PC-9 (cell line): ENCODE measurements around the gene MFSD2B. TPM values are rescaled to one million over a fixed set of nuclear protein-coding genes. Genes with fewer than 3 reads are reported as not detected.

Experiments
- BruUV-seq: library from RNA; stranded (reverse); fragments of 400-500 nt; replicated peaks from 2 replicates; lab custom pipeline; 2021; lab: Mats Ljungman, UMichigan
- CTCF ChIA-PET: fragments of 300-600 bp; sonication (Branson Sonifier 250); formaldehyde crosslinking; loops from one replicate; lab custom pipeline; 2022; ENCODE audit warnings: antibody characterized with exemption; lab: Charles Lee
- POLR2A ChIA-PET: fragments of 300-600 bp; sonication (Branson Sonifier 250); formaldehyde crosslinking; loops from one replicate; lab custom pipeline; 2022; ENCODE audit warnings: antibody characterized with exemption; ENCODE audit not compliant: unreplicated experiment; lab: Charles Lee
- DNase-seq, 2 experiments: peaks; one replicate each; pipeline versions ENCODE4 v3.0.0 to v3.0.0-alpha.2; 2015 to 2022; ENCODE audit warnings: mixed read lengths in 1 of 2
- H2AFZ ChIP-seq: fragments of 200-600 bp; sonication (generic); 2 replicates; pipeline ENCODE4 v1.8.1; 2017; ENCODE audit warnings: antibody characterized with exemption
- H3F3A ChIP-seq: fragments of 200-600 bp; sonication (generic); 2 replicates; pipeline ENCODE4 v1.8.1; 2017; ENCODE audit warnings: antibody characterized with exemption, mild to moderate bottlenecking, low read depth; ENCODE audit not compliant: insufficient read depth
- H3K27ac ChIP-seq: fragments of 200-600 bp; sonication (generic); 2 replicates; pipeline ENCODE4 v1.6.1; 2016; ENCODE audit warnings: mixed run types
- H3K27me3 ChIP-seq: fragments of 200-600 bp; sonication (generic); 2 replicates; pipeline ENCODE4 v1.6.1; 2016; ENCODE audit warnings: low read depth, mixed run types; ENCODE audit not compliant: insufficient read depth
- H3K36me3 ChIP-seq: fragments of 200-600 bp; sonication (generic); 2 replicates; pipeline ENCODE4 v1.6.1; 2016; ENCODE audit warnings: low read depth, mixed run types
- H3K4me1 ChIP-seq: fragments of 200-600 bp; sonication (generic); replicated peaks from 2 replicates; pipeline ENCODE4 v1.6.1; 2016; ENCODE audit warnings: mixed run types; ENCODE audit not compliant: insufficient read depth
- H3K4me2 ChIP-seq: fragments of 200-600 bp; sonication (generic); 2 replicates; pipeline ENCODE4 v1.6.1; 2017; ENCODE audit warnings: mixed run types
- H3K4me3 ChIP-seq: fragments of 200-600 bp; sonication (generic); 2 replicates; pipeline ENCODE4 v1.6.1; 2016; ENCODE audit warnings: mixed run types
- H3K79me2 ChIP-seq: fragments of 200-600 bp; sonication (generic); 2 replicates; pipeline ENCODE4 v1.6.1; 2017; ENCODE audit warnings: low read depth, mixed run types
- H3K9me2 ChIP-seq: fragments of 200-600 bp; sonication (generic); 2 replicates; pipeline ENCODE4 v1.8.1; 2017; ENCODE audit warnings: mild to moderate bottlenecking; ENCODE audit not compliant: insufficient read depth
- H3K9me3 ChIP-seq: fragments of 200-600 bp; sonication (generic); 2 replicates; pipeline ENCODE4 v1.8.1; 2016; ENCODE audit warnings: low read depth; ENCODE audit not compliant: insufficient read depth
- H4K20me1 ChIP-seq: fragments of 200-600 bp; sonication (generic); 2 replicates; pipeline ENCODE4 v1.8.1; 2017; ENCODE audit not compliant: insufficient read depth
- CTCF ChIP-seq: fragments of 200-600 bp; sonication (generic); conservative IDR thresholded peaks from 2 replicates; pipeline ENCODE4 v1.6.1; 2017; ENCODE audit warnings: mixed run types, antibody characterized with exemption, mild to moderate bottlenecking, moderate library complexity
- EZH2 ChIP-seq: fragments of 200-600 bp; sonication (generic); IDR thresholded peaks from 2 replicates; pipeline ENCODE4 v1.8.0; 2017; ENCODE audit warnings: antibody characterized with exemption, low read depth
- intact Hi-C: fragments of 100-400 bp; cut with micrococcal nuclease; formaldehyde crosslinking; loops from one replicate; pipeline ENCODE4 v1.10.0; 2022; ENCODE audit not compliant: unreplicated experiment
- total RNA-seq: library from RNA; stranded (reverse); gene quantifications from 2 replicates; pipeline ENCODE4 v1.2.3, GENCODE V29; 2021

Gene MFSD2B
- total RNA-seq, 1 experiment from 2014 or later: 1.1 TPM

GRCh38 chr2:24052951-24053350 is 43.1 kb downstream of the MFSD2B start:
- peaks cover 10% of the 10 kb centered on the region; the same call in 1 of the 2 replicates for H3K27me3 ChIP-seq
- H3K4me2 ChIP-seq: no peak overlapping the region
- intact Hi-C loops: no loop called here
- BruUV-seq: no TSS peak
- H3K4me3 ChIP-seq: no peak overlapping the region
- ChIA-PET CTCF (no interaction called here), POLR2A (no interaction called here)
- H3K9me2 ChIP-seq: no peaks in the 10 kb centered on the region
- H3K27ac ChIP-seq: no peak overlapping the region
- no peaks in the 10 kb centered on the region for H3K9me3 ChIP-seq
- DNase-seq: no peak
- H3K4me1 ChIP-seq: 0 out of 2 replicates have a peak, but pooled peaks cover 4% of the 10 kb centered on the region
- H3K79me2 ChIP-seq: no peaks in the 10 kb centered on the region
- H3K36me3 ChIP-seq: no peaks in the 10 kb centered on the region
- no peak overlapping the region for H2AFZ ChIP-seq
- no peaks in the 10 kb centered on the region for H4K20me1 ChIP-seq
- TF ChIP-seq EZH2 (no peak), CTCF (no peak)
- H3F3A ChIP-seq: peaks cover 17% of the 10 kb centered on the region; the same call in 1 of the 2 replicates

GRCh38 chr2:24054366-24055010 is 44.6 kb downstream of the MFSD2B start:
- no peak for TF ChIP-seq CTCF
- TF ChIP-seq EZH2: no peak
- ChIA-PET CTCF (no interaction called here), POLR2A (no interaction called here)
- Histone ChIP-seq H3K9me3 (no peaks in the 10 kb centered on the region), H3K27ac (no peak overlapping the region), H3F3A (peaks cover 24% of the 10 kb centered on the region; the same call in 1 of the 2 replicates), H3K4me2 (no peak overlapping the region), H3K36me3 (no peaks in the 10 kb centered on the region), H3K4me1 (no peaks in the 10 kb centered on the region), H3K4me3 (no peak overlapping the region), H3K79me2 (no peaks in the 10 kb centered on the region), H3K9me2 (no peaks in the 10 kb centered on the region), H3K27me3 (peaks cover 10% of the 10 kb centered on the region; the same call in 1 of the 2 replicates), H4K20me1 (no peaks in the 10 kb centered on the region), H2AFZ (no peak overlapping the region)
- intact Hi-C loops: no loop called here
- no TSS peak for BruUV-seq
- DNase-seq: no peak

- Histone ChIP-seq H3K4me2 (no peak overlapping the region), H3K36me3 (no peaks in the 10 kb centered on the region), H4K20me1 (no peaks in the 10 kb centered on the region), H3K4me1 (no peaks in the 10 kb centered on the region), H3K9me2 (no peaks in the 10 kb centered on the region), H3K27me3 (peaks cover 2% of the 10 kb centered on the region; the same call in 1 of the 2 replicates), H2AFZ (no peak overlapping the region), H3K79me2 (no peaks in the 10 kb centered on the region), H3K9me3 (no peaks in the 10 kb centered on the region), H3K27ac (no peak overlapping the region), H3K4me3 (no peak overlapping the region), H3F3A (peaks cover 24% of the 10 kb centered on the region; the same call in 1 of the 2 replicates)
- CTCF ChIA-PET: no interaction called here
- intact Hi-C loops: no loop called here
- POLR2A ChIA-PET: no interaction called here
- no peak for DNase-seq
- no TSS peak for BruUV-seq
- TF ChIP-seq EZH2 (no peak), CTCF (no peak)
Observed at GRCh38 chr2:24055750-24056149, 45.9 kb downstream of the MFSD2B start.
